ENCODE results near the gene ZC3HAV1. TPM values are rescaled to one million over a fixed set of nuclear protein-coding genes. Genes with fewer than 3 reads are reported as not detected.
"Not testable (repeated sequence)": the region's sequence is repeated elsewhere in the genome, so short reads cannot be mapped to it uniquely, and the experiment has no call there.

Gene ZC3HAV1
- total RNA-seq, 4 donors from 2014 or later = 30.3 to 38.2 (median 31.7) TPM

DNA sequence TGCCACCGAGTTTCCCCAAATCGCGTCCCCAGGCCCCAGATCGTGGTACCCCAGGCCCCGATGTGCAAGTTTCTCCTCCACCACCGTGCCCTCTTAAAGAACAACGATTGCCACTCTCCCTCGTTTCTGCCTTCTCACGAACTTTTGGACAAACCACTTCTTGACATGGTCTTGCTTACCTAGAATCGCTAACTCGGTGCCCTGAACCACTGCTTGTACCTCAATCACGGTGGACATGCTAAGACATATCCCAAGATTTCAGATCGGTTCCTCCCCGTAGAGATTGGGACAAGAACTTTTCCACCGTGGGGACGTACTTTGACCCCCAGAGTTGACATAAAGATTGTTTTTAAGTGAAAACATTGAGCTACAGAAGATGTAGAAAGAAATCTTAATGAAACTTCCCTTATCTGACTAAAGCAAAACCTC lies 477 bp upstream of the ZC3HAV1 start:
- peak overlapping the region; percentile 96 to 98 (median 97) for H3K27ac ChIP-seq
- WGBS, 2 donors = 24 to 31% methylated on average over 16 of the region's 16 CpGs
- no peak for DNase-seq (ENCODE audit: low spot score in 2 of 2)
- H3K36me3 ChIP-seq = no peaks in the 10 kb centered on the region
- no peaks in the 10 kb centered on the region for H3K9me3 ChIP-seq
- peaks cover 0 to 36% (median 5%) of the 10 kb centered on the region in 4 donors for H3K4me1 ChIP-seq
- peak overlapping the region; percentile 63 to 92 (median 84) for H3K4me3 ChIP-seq
- TF ChIP-seq EP300 (IDR thresholded peaks at IDR 0.05) = no peak
- no peak for TF ChIP-seq POLR2A (IDR thresholded peaks at IDR 0.05)
- H3K27me3 ChIP-seq = no peaks in the 10 kb centered on the region

DNA sequence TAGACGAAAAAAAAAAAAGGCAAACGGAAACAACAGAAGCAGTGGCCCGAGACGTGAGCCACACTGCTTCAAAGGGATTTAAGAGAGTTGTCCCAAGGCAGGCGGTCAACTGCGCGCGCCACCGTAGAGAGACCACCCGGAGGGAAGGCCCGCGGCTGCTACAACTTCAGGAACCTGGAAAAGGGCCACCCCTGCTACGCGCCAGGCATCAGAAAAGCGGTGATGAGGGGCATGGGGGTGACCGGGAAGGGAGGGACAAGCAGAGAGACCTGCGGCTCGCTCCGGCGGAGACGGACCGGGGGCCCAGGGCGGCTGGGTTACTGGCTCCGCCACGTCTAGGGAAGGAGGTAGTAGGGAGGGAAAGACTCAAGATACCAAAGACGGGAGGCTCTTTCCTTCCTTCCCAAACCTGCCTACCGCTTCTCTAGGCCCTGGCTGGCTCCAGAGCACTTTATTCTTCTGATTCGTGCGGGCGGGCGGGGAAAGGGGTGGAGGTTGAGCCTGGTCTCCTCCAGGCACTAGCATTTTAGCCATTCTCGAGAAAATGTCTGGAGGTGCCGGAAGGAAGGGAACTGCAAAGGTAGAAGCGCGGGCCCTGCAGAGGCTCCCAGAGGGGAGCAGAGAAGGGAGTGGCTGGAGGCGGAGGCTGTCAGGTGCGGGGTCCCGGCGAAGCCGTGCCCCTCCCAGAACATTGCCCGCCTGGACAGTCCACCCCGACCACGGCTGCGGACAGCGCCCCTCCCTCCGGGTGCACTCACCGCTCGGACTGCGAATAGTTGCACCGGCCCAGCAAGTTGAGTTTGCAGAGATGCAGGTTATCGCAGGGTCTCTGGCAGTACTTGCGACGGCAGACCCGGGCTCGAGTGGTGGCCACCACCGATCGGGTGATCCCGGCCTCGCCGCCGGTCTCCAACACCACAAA lies 993 bp downstream of the ZC3HAV1 start:
- no peaks in the 10 kb centered on the region for H3K27me3 ChIP-seq
- TF ChIP-seq EP300 (IDR thresholded peaks at IDR 0.05) (no peak), POLR2A (IDR thresholded peaks at IDR 0.05) (no peak)
- TF ChIP-seq, protein P1, sequence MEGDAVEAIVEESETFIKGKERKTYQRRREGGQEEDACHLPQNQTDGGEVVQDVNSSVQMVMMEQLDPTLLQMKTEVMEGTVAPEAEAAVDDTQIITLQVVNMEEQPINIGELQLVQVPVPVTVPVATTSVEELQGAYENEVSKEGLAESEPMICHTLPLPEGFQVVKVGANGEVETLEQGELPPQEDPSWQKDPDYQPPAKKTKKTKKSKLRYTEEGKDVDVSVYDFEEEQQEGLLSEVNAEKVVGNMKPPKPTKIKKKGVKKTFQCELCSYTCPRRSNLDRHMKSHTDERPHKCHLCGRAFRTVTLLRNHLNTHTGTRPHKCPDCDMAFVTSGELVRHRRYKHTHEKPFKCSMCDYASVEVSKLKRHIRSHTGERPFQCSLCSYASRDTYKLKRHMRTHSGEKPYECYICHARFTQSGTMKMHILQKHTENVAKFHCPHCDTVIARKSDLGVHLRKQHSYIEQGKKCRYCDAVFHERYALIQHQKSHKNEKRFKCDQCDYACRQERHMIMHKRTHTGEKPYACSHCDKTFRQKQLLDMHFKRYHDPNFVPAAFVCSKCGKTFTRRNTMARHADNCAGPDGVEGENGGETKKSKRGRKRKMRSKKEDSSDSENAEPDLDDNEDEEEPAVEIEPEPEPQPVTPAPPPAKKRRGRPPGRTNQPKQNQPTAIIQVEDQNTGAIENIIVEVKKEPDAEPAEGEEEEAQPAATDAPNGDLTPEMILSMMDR (IDR thresholded peaks at IDR 0.05) = no peak
- 0% methylated on average over 35 to 50 of the region's 61 CpGs for WGBS, 2 donors

DNA sequence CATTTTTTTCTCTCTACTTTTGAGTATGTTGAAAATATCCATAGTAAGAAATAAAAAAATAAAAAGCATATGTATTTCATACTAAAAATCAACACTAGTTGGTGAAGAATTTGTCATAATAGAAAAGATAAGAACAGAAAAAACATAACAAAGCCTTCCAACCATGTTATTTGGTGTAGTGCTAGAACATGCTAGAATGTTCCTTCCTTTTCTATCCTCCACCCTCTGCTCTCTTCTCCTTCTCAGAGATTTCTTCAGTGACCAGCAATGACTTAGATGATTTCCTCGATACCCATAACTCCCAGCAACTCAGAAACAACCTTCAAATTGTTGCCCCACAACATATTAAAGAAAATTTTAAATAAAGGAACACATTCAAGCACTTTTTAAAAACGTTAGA lies 2.6 kb downstream of the ZC3HAV1 start:
- no peaks in the 10 kb centered on the region for H3K36me3 ChIP-seq
- TF ChIP-seq POLR2A (IDR thresholded peaks at IDR 0.05) (no peak), EP300 (IDR thresholded peaks at IDR 0.05) (peak in 1 of 2 donors; percentile 76)
- TF ChIP-seq, protein P1 (IDR thresholded peaks at IDR 0.05) = no peak
- peaks cover 0 to 54% (median 5%) of the 10 kb centered on the region in 4 donors for H3K4me1 ChIP-seq
- no peak for DNase-seq (ENCODE audit: low spot score in 2 of 2)
- H3K27ac ChIP-seq = peak overlapping the region; percentile 38 to 98 (median 97)
- no peaks in the 10 kb centered on the region for H3K27me3 ChIP-seq
- H3K4me3 ChIP-seq = peak overlapping the region in 3 of 4 donors; percentile 79 to 92 (median 90)
- WGBS, 2 donors = 39 to 42% methylated on average over 2 of the region's 2 CpGs
- no peaks in the 10 kb centered on the region for H3K9me3 ChIP-seq

More for the DNA sequence above, 993 bp downstream of the ZC3HAV1 start:
- peaks cover 0 to 39% (median 5%) of the 10 kb centered on the region in 4 donors for H3K4me1 ChIP-seq
- H3K27ac ChIP-seq = peak overlapping the region; percentile 96 to 98 (median 97)
- peak in 1 of 2 donors; percentile 35 for DNase-seq (ENCODE audit: low spot score in 2 of 2)
- H3K4me3 ChIP-seq = peak overlapping the region; percentile 63 to 92 (median 84)
- no peaks in the 10 kb centered on the region for H3K9me3 ChIP-seq
- no peaks in the 10 kb centered on the region for H3K36me3 ChIP-seq

DNA sequence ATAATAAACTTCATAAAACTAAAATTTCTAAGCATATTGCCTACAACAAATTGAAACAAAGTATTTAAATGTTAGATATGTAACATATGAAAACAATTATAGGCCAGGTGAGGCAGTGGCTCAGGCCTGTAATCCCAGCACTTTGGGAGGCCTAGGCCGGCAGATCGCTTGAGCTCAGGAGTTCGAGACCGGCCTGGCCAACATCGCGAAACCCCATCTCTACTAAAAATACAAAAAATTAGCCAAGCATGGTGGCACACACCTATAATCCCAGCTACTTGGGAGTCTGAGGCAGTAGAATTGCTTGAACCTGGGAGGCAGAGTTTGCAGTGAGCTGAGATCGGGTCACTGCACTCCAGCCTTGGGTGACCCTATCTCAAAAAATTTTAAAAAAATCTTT lies 3.3 kb downstream of the ZC3HAV1 start:
- peak overlapping the region in 1 of 4 donors; percentile 90 for H3K4me3 ChIP-seq
- H3K27ac ChIP-seq = peak overlapping the region in 3 of 4 donors; percentile 97 to 98 (median 97)
- peaks cover 0 to 57% (median 5%) of the 10 kb centered on the region in 4 donors for H3K4me1 ChIP-seq
- WGBS, 2 donors = 74 to 81% methylated on average over 7 of the region's 7 CpGs
- H3K27me3 ChIP-seq; DNase-seq (ENCODE audit: low spot score in 2 of 2); H3K9me3 ChIP-seq; H3K36me3 ChIP-seq: not testable (repeated sequence)

DNA sequence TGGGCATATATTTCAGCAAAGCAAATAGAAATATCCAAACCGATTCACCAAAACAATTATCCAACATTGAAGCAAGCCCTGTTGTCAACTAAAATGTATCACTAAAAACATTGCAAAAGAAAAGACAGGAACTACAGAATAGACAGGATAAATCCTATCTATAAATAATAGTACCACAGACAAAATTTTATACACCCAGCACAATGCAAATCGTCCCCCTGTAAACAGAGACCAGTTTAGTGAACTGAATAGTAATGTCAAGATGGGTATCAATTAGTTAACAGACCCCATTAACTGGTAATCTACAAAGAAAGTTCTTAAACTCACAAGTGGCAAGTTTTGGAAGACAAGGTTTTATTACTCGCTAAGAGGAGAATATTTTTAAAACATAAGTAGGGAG lies 4.0 kb downstream of the ZC3HAV1 start:
- no peaks in the 10 kb centered on the region for H3K27me3 ChIP-seq
- peaks cover 0 to 56% (median 5%) of the 10 kb centered on the region in 4 donors for H3K4me1 ChIP-seq
- H3K36me3 ChIP-seq = no peaks in the 10 kb centered on the region
- 51 to 68% methylated on average over 3 of the region's 3 CpGs for WGBS, 2 donors
- TF ChIP-seq POLR2A (IDR thresholded peaks at IDR 0.05) (no peak), EP300 (IDR thresholded peaks at IDR 0.05) (no peak)
- TF ChIP-seq, protein P1 (IDR thresholded peaks at IDR 0.05) = no peak
- no peak for DNase-seq (ENCODE audit: low spot score in 2 of 2)
- no peaks in the 10 kb centered on the region for H3K9me3 ChIP-seq
- H3K27ac ChIP-seq = peak overlapping the region in 3 of 4 donors; percentile 66 to 98 (median 97)
- no peak overlapping the region for H3K4me3 ChIP-seq

DNA sequence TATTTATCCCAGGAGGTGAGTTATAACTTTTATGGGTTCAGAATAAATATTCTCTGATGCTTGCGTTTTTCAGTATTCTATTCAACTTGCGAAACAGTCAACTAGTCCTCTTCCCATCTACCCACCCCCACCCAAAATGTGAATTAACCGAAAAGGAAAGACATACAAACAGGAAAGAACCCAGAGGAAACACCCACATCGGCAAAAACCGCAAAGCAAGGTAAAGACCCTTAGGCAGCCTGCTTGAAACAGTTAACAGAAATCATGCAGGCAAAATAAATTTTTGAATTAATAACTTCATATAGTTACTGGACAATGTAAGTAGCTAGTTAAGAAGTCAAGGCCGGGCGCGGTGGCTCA lies 5.4 kb downstream of the ZC3HAV1 start:
- DNase-seq (ENCODE audit: low spot score in 2 of 2) = no peak
- WGBS, 2 donors = 74 to 81% methylated on average over 8 of the region's 8 CpGs
- TF ChIP-seq EP300 (IDR thresholded peaks at IDR 0.05) = no peak
- Histone ChIP-seq H3K27me3 (no peaks in the 10 kb centered on the region), H3K9me3 (no peaks in the 10 kb centered on the region), H3K36me3 (no peaks in the 10 kb centered on the region), H3K4me3 (peak overlapping the region in 2 of 4 donors; percentile 10 to 27), H3K4me1 (peaks cover 0 to 61% (median 10%) of the 10 kb centered on the region in 4 donors), H3K27ac (peak overlapping the region in 2 of 4 donors; percentile 38 to 58)
